Measurements from ENCODE around the gene ZNF469.

GRCh38 chr16:88360999-88361398 is 21.8 kb upstream of the ZNF469 start:
- TF ChIP-seq CTCF (IDR thresholded peaks at IDR 0.05) = no peak
- no peak for TF ChIP-seq POLR2A (IDR thresholded peaks at IDR 0.05)
- no peak for TF ChIP-seq POLR2AphosphoS5 (IDR thresholded peaks at IDR 0.05)

Measured in transverse colon (tissue), 4 donors.